Cardiac septum (tissue), 1 donor: ENCODE results near the gene ST14. TPM values are rescaled to one million over a fixed set of nuclear protein-coding genes. Genes with fewer than 3 reads are reported as not detected.
"Not testable (repeated sequence)": the region's sequence is repeated elsewhere in the genome, so short reads cannot be mapped to it uniquely, and the experiment has no call there.

Experiments
- DNase-seq: peaks from one replicate; pipeline ENCODE4 v3.0.0-alpha.2; 2020; ENCODE audit warnings: low spot score
- intact Hi-C: fragments of 100-400 bp; cut with DNase I; formaldehyde crosslinking; loops from one replicate; pipeline ENCODE4 v1.14.0; 2022
- total RNA-seq: library from RNA; stranded (reverse); fragmentation: NEBNext Ultra II Directional; extraction: Animal tissue kit (Norgen Biotek cat#: 25700); gene quantifications from one replicate; pipeline ENCODE4 v1.2.1, GENCODE V29; 2021
- donor health status: DM: no; HTN: no; CAD: no.

ST14 gene
- total RNA-seq, 1 donor from 2014 or later: 0.65 TPM

GRCh38 chr11:130180896-130181294 lies 21.3 kb downstream of the ST14 start:
- DNase-seq: no peak
- intact Hi-C loops: no loop called here

DNA sequence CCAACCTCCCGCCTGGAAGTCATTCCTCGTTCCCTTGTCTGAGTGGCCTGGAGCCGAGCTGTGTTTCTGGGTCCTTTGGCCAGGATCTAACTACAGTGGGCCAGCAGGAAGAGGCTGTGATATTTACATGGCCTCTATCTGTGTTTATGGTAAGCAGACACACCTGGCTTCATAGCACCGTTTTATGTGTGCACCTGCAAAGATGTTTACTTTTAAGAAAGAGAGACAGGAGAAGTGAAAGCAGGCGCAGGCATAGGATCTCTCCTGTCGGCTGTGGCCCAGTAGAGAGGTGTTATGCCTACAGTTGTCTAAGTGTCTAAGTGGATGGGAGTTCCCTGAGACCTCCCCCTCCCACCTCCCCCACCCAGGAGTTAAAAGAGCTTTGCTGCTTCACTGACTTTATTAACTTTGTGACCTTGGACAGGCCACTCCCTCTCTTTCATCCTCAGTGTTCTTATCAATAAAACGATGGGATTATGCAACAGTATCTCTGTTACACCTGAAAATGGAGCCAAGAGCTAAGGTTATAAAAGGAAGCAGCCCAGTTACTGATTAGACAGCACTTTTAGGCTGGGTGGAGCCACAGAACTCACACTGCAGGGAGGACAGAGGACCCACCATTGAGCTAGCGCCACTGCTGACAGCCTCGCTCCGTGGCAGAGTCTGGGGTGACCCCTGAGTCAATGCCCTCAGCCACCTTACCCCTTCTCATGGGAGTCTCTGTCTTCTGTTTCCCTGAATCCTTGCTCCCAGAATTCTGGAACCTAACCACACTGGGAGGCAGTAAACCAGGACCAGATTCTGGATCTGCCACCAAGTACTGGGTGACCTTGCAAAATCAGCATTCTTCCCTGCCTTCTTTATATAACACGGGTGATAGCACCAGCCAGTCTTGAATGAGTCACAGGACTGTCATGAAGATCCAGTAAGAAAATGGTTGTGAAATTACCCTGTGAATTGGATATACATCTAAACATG lies 22.0 kb downstream of the ST14 start:
- intact Hi-C loops: loop anchor here (2.0 kb wide), 1 partner anchor 39 kb away; no protein-coding TSS in a partner anchor
- no peak for DNase-seq

- DNase-seq: no peak
- intact Hi-C loops: loop anchor here (2.0 kb wide), 1 partner anchor 41 kb away; no protein-coding TSS in a partner anchor
Measured at GRCh38 chr11:130183878-130184610, 24.5 kb downstream of the ST14 start.

- DNase-seq: no peak
- intact Hi-C loops: no loop called here
Measured at GRCh38 chr11:130187096-130187495, 27.5 kb downstream of the ST14 start.

DNA sequence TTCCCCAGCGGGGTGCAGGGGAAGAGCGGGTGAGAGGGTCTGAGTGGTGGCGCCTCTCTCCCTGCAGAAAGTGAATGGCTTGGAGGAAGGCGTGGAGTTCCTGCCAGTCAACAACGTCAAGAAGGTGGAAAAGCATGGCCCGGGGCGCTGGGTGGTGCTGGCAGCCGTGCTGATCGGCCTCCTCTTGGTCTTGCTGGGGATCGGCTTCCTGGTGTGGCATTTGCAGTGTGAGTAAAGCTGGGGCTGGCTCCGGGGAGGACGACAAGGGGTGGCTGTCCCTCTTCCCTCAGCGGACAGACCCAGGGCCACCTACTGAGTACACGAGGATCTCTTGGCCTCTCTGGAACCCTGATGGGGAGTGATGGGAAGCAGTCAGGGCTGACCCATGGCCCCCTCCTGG lies 28.5 kb downstream of the ST14 start:
- no peak for DNase-seq
- intact Hi-C loops: no loop called here

GRCh38 chr11:130188585-130189347 lies 29.2 kb downstream of the ST14 start:
- no peak for DNase-seq
- intact Hi-C loops: no loop called here

DNA sequence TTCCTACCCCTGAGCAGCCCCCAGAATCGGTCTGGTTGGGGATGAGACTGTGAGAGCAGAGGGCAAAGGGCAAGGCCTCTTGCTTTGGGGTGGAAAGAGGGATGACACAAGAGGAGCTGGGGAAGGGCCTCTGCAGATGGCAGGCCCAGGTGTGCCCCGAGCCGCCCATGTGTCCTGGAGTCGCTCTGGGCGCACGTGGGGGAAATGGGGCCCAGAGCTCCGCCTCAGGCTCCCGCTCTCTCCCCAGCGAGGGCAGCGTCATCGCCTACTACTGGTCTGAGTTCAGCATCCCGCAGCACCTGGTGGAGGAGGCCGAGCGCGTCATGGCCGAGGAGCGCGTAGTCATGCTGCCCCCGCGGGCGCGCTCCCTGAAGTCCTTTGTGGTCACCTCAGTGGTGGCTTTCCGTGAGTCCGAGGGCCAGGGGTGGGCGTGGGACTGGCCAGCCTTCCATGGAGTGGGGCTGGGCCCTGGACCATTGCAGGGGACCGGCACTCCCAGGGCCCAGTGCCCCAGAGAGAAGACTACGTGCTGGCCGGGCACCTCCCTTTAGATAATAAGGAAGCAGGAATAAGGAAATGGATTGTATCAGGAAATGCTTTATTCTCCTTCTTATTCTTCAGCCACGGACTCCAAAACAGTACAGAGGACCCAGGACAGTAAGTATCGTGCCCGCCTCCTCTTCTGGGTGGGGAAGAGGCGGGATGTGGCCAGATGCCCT lies 30.1 kb downstream of the ST14 start:
- intact Hi-C loops: no loop called here
- DNase-seq: no peak

DNA sequence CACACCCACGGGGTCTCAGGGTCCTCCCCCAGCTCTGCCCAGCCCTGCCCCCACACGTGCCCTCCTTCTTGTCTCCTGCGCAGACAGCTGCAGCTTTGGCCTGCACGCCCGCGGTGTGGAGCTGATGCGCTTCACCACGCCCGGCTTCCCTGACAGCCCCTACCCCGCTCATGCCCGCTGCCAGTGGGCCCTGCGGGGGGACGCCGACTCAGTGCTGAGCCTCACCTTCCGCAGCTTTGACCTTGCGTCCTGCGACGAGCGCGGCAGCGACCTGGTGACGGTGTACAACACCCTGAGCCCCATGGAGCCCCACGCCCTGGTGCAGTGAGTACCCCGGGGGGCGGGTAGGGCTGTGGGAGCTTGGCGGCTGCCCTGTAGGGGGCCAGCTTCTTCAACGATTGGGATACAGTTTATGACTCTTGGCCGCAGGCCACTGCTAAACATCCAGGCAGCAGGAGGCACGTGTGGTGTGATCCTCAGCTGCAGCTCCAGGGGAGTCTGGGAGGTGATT lies 30.8 kb downstream of the ST14 start:
- no peak for DNase-seq
- intact Hi-C loops: no loop called here

GRCh38 chr11:130191896-130192295 lies 32.3 kb downstream of the ST14 start:
- intact Hi-C loops: no loop called here
- no peak for DNase-seq

DNA sequence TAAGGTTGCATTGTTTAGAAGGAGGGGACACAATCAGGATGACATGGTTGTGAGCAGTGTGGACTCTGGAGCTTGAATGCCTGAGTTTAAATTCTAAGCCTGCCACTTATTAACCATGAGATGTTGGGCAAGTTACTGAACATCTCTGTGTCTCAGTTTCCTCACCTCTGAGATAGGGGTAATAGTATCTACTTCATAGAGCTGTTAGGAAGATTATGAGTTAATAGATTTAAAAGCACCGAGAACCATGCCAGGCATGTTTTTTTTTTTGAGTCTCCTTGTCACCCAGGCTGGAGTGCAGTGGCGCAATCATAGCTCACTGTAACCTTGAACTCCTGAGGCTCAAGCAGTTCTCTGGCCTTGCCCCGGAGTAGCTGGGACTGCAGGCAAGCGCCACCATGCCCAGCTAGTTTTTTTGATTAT lies 33.3 kb downstream of the ST14 start:
- no peak for DNase-seq
- intact Hi-C loops: no loop called here

DNA sequence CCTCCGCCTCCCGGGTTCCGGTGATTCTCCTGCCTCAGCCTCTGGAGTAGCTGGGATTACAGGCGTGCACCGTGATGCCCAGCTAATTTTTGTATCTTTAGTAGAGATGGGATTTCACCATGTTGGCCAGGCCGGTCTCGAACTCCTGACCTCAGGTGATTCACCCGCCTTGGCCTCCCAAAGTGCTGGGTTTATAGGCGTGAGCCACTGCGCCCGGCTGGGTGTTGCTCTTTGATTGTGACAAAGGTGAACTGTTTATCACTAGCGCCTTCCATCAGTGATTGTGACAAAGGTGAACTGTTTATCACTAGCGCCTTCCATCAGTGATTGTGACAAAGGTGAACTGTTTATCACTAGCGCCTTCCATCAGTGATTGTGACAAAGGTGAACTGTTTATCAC lies 34.0 kb downstream of the ST14 start:
- intact Hi-C loops, DNase-seq: not testable (repeated sequence)

GRCh38 chr11:130194241-130195023 lies 34.9 kb downstream of the ST14 start:
- DNase-seq: no peak

DNA sequence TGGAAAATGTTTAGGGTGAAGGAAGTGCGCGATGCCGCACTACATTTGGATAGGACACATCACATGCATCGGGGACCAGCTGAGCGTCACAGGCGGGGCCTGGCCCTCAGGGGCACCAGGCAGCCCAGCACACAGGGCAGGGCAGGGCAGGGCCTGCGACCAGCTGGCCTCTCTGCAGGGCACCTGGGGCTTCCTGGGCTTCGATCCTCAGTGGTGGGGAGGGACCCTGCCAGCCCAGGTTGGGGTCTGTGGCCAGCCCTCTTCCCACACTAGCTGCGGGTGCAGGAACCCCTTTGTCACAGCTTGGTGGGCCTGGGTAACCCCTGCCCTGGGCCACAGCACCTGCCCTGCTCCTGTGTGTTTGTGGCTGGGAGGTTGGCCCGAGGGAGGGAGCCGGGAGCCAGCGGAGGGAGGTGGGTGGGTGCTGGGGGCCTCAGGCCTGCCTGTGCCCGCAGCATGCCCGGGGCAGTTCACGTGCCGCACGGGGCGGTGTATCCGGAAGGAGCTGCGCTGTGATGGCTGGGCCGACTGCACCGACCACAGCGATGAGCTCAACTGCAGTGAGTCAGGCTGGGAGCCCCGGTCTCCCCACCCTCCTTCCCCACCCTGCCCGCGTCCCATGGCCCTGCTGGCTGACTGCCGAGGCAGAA lies 37.9 kb downstream of the ST14 start:
- DNase-seq: no peak
- intact Hi-C loops: no loop called here

More at GRCh38 chr11:130194241-130195023, 34.9 kb downstream of the ST14 start:
- intact Hi-C loops: no loop called here

DNA sequence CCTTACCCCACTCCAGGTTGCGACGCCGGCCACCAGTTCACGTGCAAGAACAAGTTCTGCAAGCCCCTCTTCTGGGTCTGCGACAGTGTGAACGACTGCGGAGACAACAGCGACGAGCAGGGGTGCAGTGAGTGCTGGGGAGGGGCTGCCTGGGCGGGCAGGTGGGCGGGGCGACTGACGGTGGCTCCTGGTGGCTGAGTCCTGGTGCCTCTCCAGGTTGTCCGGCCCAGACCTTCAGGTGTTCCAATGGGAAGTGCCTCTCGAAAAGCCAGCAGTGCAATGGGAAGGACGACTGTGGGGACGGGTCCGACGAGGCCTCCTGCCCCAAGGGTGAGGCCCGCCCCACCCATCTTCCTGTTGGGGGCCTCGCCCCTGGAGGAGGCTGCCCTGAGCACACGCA lies 38.7 kb downstream of the ST14 start:
- intact Hi-C loops: no loop called here
- DNase-seq: no peak

- intact Hi-C loops: no loop called here
- DNase-seq: no peak
Measured at GRCh38 chr11:130198964-130199363, 39.4 kb downstream of the ST14 start.

DNA sequence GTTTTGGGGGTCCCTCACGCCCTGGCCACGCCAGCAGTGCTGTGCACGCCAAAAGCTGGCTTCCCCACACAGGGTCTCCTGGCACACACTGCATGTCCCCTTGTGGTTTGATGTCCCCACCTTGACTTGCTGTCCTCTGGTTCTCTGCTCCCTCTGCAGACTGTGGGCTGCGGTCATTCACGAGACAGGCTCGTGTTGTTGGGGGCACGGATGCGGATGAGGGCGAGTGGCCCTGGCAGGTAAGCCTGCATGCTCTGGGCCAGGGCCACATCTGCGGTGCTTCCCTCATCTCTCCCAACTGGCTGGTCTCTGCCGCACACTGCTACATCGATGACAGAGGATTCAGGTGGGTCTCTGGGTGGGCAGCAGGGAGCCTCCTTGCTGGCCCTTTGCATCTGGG lies 40.2 kb downstream of the ST14 start:
- no peak for DNase-seq
- intact Hi-C loops: no loop called here

DNA sequence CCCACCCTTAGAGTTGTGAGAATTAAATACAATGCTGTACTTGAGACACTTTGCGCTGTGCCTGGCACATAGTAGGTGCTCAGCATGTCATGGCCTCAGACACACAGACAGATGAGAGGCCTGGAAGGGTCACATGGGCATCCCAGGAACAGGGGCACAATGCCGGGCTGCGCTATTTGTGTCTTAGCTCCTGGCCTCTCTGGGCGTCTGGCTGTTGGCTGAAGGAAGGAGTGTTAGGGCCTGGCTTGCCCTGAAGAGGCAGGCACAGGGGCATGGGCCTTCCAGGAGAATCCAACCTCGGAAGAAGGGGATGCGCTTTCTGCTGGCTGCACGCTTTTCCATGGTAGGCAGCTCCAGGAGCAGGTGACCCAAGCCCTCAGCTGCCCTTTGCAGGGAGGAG lies 41.4 kb downstream of the ST14 start:
- intact Hi-C loops: no loop called here
- DNase-seq: no peak
